Activated effector memory CD4-positive, alpha-beta T cell treated with Interleukin-2 at 50 U/mL for 16 hours (primary cell): Measurements from ENCODE around the gene KRT75.
"Not testable (repeated sequence)": the region's sequence is repeated elsewhere in the genome, so short reads cannot be mapped to it uniquely, and the experiment has no call there.

ENCODE experiments used
- DNase-seq: peaks from one replicate; pipeline ENCODE4 v3.0.0-alpha.2; 2020

Gene KRT75

GRCh38 chr12:52415870-52416750 is 18.1 kb downstream of the KRT75 start:
- DNase-seq = no peak

GRCh38 chr12:52414936-52415335 is 19.2 kb downstream of the KRT75 start:
- DNase-seq = no peak

GRCh38 chr12:52413782-52414345 is 20.3 kb downstream of the KRT75 start:
- no peak for DNase-seq

GRCh38 chr12:52413202-52413601 is 21.0 kb downstream of the KRT75 start:
- DNase-seq = no peak

- no peak for DNase-seq
Observed at GRCh38 chr12:52411815-52412214, 22.4 kb downstream of the KRT75 start.

GRCh38 chr12:52410589-52411248 is 23.5 kb downstream of the KRT75 start:
- not testable (repeated sequence) for DNase-seq

- no peak for DNase-seq
Observed at GRCh38 chr12:52407918-52408317, 26.3 kb downstream of the KRT75 start.

GRCh38 chr12:52405922-52406385 is 28.2 kb downstream of the KRT75 start, which contains the start of gene KRT82:
KRT82 (minus strand) TSS chr12:52406335; CDS start chr12:52406277, 58 bp downstream.
- DNase-seq = no peak

GRCh38 chr12:52404951-52405350 is 29.2 kb downstream of the KRT75 start:
- DNase-seq = no peak

- DNase-seq = no peak
Observed at GRCh38 chr12:52403561-52403960, 30.6 kb downstream of the KRT75 start.

- no peak for DNase-seq
Observed at GRCh38 chr12:52402873-52403540, 31.2 kb downstream of the KRT75 start.

GRCh38 chr12:52402377-52402776 is 31.8 kb downstream of the KRT75 start:
- no peak for DNase-seq

- no peak for DNase-seq
Observed at GRCh38 chr12:52401926-52402325, 32.2 kb downstream of the KRT75 start.

- DNase-seq = no peak
Observed at GRCh38 chr12:52401526-52401925, 32.6 kb downstream of the KRT75 start.

- DNase-seq = no peak
Observed at GRCh38 chr12:52400906-52401305, 33.3 kb downstream of the KRT75 start.

GRCh38 chr12:52399756-52400155 is 34.4 kb downstream of the KRT75 start:
- no peak for DNase-seq

GRCh38 chr12:52398176-52398575 is 36.0 kb downstream of the KRT75 start:
- no peak for DNase-seq

GRCh38 chr12:52396656-52397055 is 37.5 kb downstream of the KRT75 start:
- no peak for DNase-seq

- DNase-seq = no peak
Observed at GRCh38 chr12:52395761-52396434, 38.3 kb downstream of the KRT75 start.

GRCh38 chr12:52394836-52395405 is 39.2 kb downstream of the KRT75 start:
- DNase-seq = no peak

GRCh38 chr12:52392465-52393007 is 41.6 kb downstream of the KRT75 start:
- no peak for DNase-seq

- DNase-seq = no peak
Observed at GRCh38 chr12:52391618-52392002, 42.6 kb downstream of the KRT75 start.
